Esophagus muscularis mucosa (tissue), 4 donors: ENCODE measurements around the gene GNAO1. TPM values are rescaled to one million over a fixed set of nuclear protein-coding genes. Genes with fewer than 3 reads are reported as not detected.

Experiments
- DNase-seq: peaks from one replicate; pipeline ENCODE4 v3.0.0-alpha.2; 2017; ENCODE audit errors: extremely low spot score
- H3K27ac ChIP-seq, 4 donors: fragments of 200-600 bp; sonication (generic); replicated peaks in 1 of 4; 1 replicate in 3 of 4; 2 replicates in 1 of 4; pipeline ENCODE4 v1.5.1; 2016 to 2019; ENCODE audit warnings: mild to moderate bottlenecking in 1 of 4
- H3K27me3 ChIP-seq, 4 donors: fragments of 200-600 bp; sonication (generic); one replicate each; pipeline versions ENCODE4 v1.5.1 to v1.6.0; 2016 to 2019
- H3K36me3 ChIP-seq, 4 donors: fragments of 200-600 bp; sonication (generic); one replicate each; pipeline ENCODE4 v1.5.1; 2016 to 2019
- H3K4me1 ChIP-seq, 4 donors: fragments of 200-600 bp; sonication (generic); one replicate each; pipeline ENCODE4 v1.5.1; 2016 to 2019
- H3K4me3 ChIP-seq, 4 donors: fragments of 200-600 bp; sonication (generic); 1 replicate in 2 of 4; 2 replicates in 2 of 4; pipeline ENCODE4 v1.5.1; 2016 to 2019; ENCODE audit warnings: mild to moderate bottlenecking in 4 of 4, moderate library complexity in 1 of 4
- H3K9me3 ChIP-seq, 4 donors: fragments of 200-600 bp; sonication (generic); 1 replicate in 3 of 4; 2 replicates in 1 of 4; pipeline ENCODE4 v1.5.1; 2016 to 2019
- EP300 ChIP-seq: sonication (generic); formaldehyde crosslinking; IDR thresholded peaks from one replicate; pipeline ENCODE4 v1.6.1; 2017; ENCODE audit warnings: antibody characterized with exemption
- POLR2A ChIP-seq: fragments of 450-650 bp; IDR thresholded peaks from one replicate; pipeline ENCODE4 v1.6.1; 2017; ENCODE audit warnings: antibody characterized with exemption, moderate library complexity, mild to moderate bottlenecking, low read depth
- POLR2AphosphoS5 ChIP-seq, 2 donors: sonication (generic); formaldehyde crosslinking; IDR thresholded peaks; one replicate each; pipeline ENCODE4 v1.6.1; 2017; ENCODE audit warnings: antibody characterized with exemption in 2 of 2
- WGBS: methylation state at CpG from one replicate; pipeline ENCODE4 v1.1.5; 2018; 5-methylcytosine and 5-hydroxymethylcytosine counted together
- intact Hi-C: fragments of 100-400 bp; cut with DNase I; formaldehyde crosslinking; loops from one replicate; pipeline ENCODE4 v1.15.1; 2023
- total RNA-seq, 4 donors: library from RNA; depleted of rRNA; stranded (reverse); fragments of >200 nt; gene quantifications; one replicate each; pipeline versions ENCODE4 v1.1.0 to v1.2.1, GENCODE V29; 2016
- TF ChIP-seq, protein P1 (sequence below), 3 experiments: fragments of 200-600 bp in 2 of 3; fragments of 450-650 bp in 1 of 3; sonication (generic) in 2 of 3; IDR thresholded peaks; one replicate each; pipeline ENCODE4 v1.5.1; 2017 to 2019; ENCODE audit warnings: antibody characterized with exemption in 3 of 3, mild to moderate bottlenecking in 2 of 3, moderate library complexity in 1 of 3

GNAO1 gene
- total RNA-seq, 4 donors from 2014 or later = 2.1 to 6.8 (median 3.3) TPM

- H3K9me3 ChIP-seq = no peaks in the 10 kb centered on the region
- 2% methylated on average over 28 of the region's 33 CpGs for WGBS
- DNase-seq = no peak
- H3K4me1 ChIP-seq = peaks cover 8 to 19% (median 15%) of the 10 kb centered on the region in 4 donors
- TF ChIP-seq, protein P1, sequence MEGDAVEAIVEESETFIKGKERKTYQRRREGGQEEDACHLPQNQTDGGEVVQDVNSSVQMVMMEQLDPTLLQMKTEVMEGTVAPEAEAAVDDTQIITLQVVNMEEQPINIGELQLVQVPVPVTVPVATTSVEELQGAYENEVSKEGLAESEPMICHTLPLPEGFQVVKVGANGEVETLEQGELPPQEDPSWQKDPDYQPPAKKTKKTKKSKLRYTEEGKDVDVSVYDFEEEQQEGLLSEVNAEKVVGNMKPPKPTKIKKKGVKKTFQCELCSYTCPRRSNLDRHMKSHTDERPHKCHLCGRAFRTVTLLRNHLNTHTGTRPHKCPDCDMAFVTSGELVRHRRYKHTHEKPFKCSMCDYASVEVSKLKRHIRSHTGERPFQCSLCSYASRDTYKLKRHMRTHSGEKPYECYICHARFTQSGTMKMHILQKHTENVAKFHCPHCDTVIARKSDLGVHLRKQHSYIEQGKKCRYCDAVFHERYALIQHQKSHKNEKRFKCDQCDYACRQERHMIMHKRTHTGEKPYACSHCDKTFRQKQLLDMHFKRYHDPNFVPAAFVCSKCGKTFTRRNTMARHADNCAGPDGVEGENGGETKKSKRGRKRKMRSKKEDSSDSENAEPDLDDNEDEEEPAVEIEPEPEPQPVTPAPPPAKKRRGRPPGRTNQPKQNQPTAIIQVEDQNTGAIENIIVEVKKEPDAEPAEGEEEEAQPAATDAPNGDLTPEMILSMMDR (IDR thresholded peaks at IDR 0.05) = peak; percentile 72 to 95 (median 72)
- TF ChIP-seq POLR2AphosphoS5 (IDR thresholded peaks at IDR 0.05) = peak; percentile 27 to 54
- no peak for TF ChIP-seq POLR2A
- no peak for TF ChIP-seq EP300
- H3K4me3 ChIP-seq = peak overlapping the region; percentile 45 to 60 (median 57)
- intact Hi-C loops = no loop called here
- peak overlapping the region; percentile 30 to 63 (median 56) for H3K27ac ChIP-seq
- peaks cover 0 to 12% (median 8%) of the 10 kb centered on the region in 4 donors for H3K36me3 ChIP-seq
- no peaks in the 10 kb centered on the region for H3K27me3 ChIP-seq
Observed at GRCh38 chr16:56356276-56357240, 165.3 kb downstream of the GNAO1 start.

- peaks cover 0 to 19% (median 15%) of the 10 kb centered on the region in 4 donors for H3K36me3 ChIP-seq
- intact Hi-C loops = no loop called here
- 59% methylated on average over 13 of the region's 13 CpGs for WGBS
- no peaks in the 10 kb centered on the region for H3K27me3 ChIP-seq
- H3K27ac ChIP-seq = peak overlapping the region; percentile 30 to 63 (median 56)
- H3K4me3 ChIP-seq = peak overlapping the region; percentile 45 to 60 (median 57)
- TF ChIP-seq POLR2AphosphoS5 (IDR thresholded peaks at IDR 0.05) = no peak
- TF ChIP-seq EP300 = no peak
- TF ChIP-seq, protein P1 (IDR thresholded peaks at IDR 0.05) = no peak
- TF ChIP-seq POLR2A = no peak
- DNase-seq = no peak
- peaks cover 8 to 19% (median 15%) of the 10 kb centered on the region in 4 donors for H3K4me1 ChIP-seq
- no peaks in the 10 kb centered on the region for H3K9me3 ChIP-seq
Observed at GRCh38 chr16:56357241-56357764, 166.0 kb downstream of the GNAO1 start.

DNA sequence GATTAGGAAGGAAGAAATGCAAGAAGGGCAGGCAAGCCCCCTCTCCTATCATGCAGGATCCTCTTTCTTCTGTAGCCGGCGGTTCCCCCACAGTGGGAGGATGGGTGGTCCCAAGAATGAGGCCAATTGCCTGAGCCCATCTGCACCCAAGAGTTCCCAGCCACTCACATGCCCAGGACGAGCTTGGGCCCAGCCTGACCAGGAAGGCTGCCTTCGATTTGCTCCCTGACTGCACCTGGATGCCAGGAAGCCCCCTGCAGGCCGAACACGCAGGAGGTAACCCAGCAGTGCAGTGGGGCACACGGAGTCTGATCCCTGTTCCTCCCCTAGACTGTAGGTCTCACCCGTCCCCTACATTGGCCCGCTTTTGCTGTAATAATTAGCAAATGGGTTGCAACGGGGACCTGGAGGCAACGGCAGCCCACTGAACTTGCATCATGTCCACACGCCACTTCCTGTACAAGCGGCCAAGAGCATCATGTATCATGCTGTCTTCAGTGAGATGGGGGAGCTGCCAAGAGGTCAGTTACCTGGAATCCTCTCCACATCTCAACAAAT, 166.6 kb downstream of the GNAO1 start:
- Histone ChIP-seq H3K27ac (peak overlapping the region; percentile 30 to 63 (median 56)), H3K36me3 (peaks cover 4 to 25% (median 20%) of the 10 kb centered on the region in 4 donors), H3K9me3 (no peaks in the 10 kb centered on the region), H3K4me1 (peaks cover 8 to 19% (median 15%) of the 10 kb centered on the region in 4 donors), H3K4me3 (no peak overlapping the region), H3K27me3 (no peaks in the 10 kb centered on the region)
- 79% methylated on average over 7 of the region's 13 CpGs for WGBS
- intact Hi-C loops = no loop called here
- no peak for TF ChIP-seq POLR2AphosphoS5 (IDR thresholded peaks at IDR 0.05)
- TF ChIP-seq, protein P1 (IDR thresholded peaks at IDR 0.05) = no peak
- no peak for TF ChIP-seq EP300
- TF ChIP-seq POLR2A = no peak
- DNase-seq = no peak

DNA sequence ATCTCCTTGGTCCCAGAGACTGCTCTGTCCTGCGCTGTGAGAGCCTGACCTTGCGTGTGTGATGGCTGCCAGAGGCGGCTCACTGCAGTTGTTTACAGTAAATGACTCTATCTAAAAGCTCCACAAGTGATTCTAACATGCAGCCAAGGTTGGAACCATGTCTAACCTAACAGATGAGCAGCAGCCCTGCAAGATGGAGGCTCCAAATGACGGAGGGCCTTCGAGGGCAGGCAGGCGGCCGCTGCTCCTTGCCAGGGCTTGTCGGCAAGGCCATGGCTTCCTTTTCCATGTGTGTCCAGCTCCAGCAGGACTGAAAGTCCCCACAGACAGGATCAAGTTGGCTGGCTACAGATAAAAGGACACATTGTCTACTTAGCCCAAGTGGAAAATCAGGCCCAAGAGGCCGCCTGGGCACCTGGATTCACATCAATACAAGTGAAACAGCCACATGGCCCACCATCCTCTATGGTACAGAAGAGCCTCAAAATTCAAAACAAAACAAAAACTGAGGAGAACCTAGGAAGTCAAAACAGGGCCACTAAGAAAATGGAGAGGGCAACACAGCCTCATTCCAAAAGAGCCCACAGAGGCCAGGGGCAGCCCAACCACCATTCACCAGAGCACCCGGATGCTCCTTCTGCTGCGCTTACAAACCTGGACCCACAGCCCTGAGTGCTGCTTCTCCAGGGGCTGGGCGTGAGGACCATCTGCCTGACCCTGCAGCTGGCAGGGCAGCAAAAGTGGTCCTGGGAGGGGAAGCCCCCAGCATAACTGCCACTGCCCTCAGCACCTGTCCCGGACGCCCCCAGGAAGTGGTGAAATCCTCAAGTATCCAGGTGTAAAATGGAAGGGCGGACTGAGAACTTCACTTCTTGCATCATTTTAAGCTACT, 169.1 kb downstream of the GNAO1 start:
- Histone ChIP-seq H3K27me3 (no peaks in the 10 kb centered on the region), H3K9me3 (no peaks in the 10 kb centered on the region), H3K27ac (no peak overlapping the region), H3K36me3 (peaks cover 24 to 50% (median 45%) of the 10 kb centered on the region in 4 donors), H3K4me1 (peaks cover 8 to 19% (median 15%) of the 10 kb centered on the region in 4 donors), H3K4me3 (no peak overlapping the region)
- no peak for DNase-seq
- no peak for TF ChIP-seq POLR2AphosphoS5 (IDR thresholded peaks at IDR 0.05)
- no peak for TF ChIP-seq POLR2A
- TF ChIP-seq EP300 = no peak
- TF ChIP-seq, protein P1 (IDR thresholded peaks at IDR 0.05) = no peak
- 95% methylated on average over 15 of the region's 15 CpGs for WGBS
- intact Hi-C loops = no loop called here
